ENCODE results near the gene MISP.

Gene MISP

GRCh38 chr19:796692-797527 is 46.0 kb downstream of the MISP start, which contains the start of gene PTBP1:
Gene PTBP1, plus strand, starts transcription at chr19:797452. Its CDS starts 46 bp downstream, at chr19:797498.
- no peak for TF ChIP-seq CTCF (IDR thresholded peaks at IDR 0.05)

- no peak for TF ChIP-seq CTCF (IDR thresholded peaks at IDR 0.05)
Measured at GRCh38 chr19:797528-798414, 46.9 kb downstream of the MISP start.

GRCh38 chr19:798415-799075 is 47.6 kb downstream of the MISP start:
- no peak for TF ChIP-seq CTCF (IDR thresholded peaks at IDR 0.05)

GRCh38 chr19:799076-799881 is 48.4 kb downstream of the MISP start:
- TF ChIP-seq CTCF (IDR thresholded peaks at IDR 0.05), result peak; percentile 45

GRCh38 chr19:800360-801029 is 49.6 kb downstream of the MISP start:
- no peak for TF ChIP-seq CTCF (IDR thresholded peaks at IDR 0.05)

- TF ChIP-seq CTCF (IDR thresholded peaks at IDR 0.05), result no peak
Measured at GRCh38 chr19:801030-801860, 50.3 kb downstream of the MISP start.
